Thymus (tissue), 11 donors: ENCODE measurements around the gene TUBAL3. TPM values are rescaled to one million over a fixed set of nuclear protein-coding genes. Genes with fewer than 3 reads are reported as not detected.

Experiments
- DNase-seq, 9 donors: peaks; one replicate each; pipeline ENCODE4 v3.0.0-alpha.2; 2013; ENCODE audit warnings: low spot score in 9 of 9, low read depth in 6 of 9, missing footprints in 1 of 9
- H3K27ac ChIP-seq, 2 donors: one replicate each; pipeline ENCODE4 v1.5.1; 2013; ENCODE audit warnings: control low read depth in 1 of 2, low read depth in 1 of 2, low read length in 1 of 2, mild to moderate bottlenecking in 1 of 2, moderate library complexity in 1 of 2
- H3K27me3 ChIP-seq, 2 donors: one replicate each; pipeline ENCODE4 v1.5.1; 2013; ENCODE audit warnings: low read length in 1 of 2; ENCODE audit not compliant: control insufficient read depth in 2 of 2, insufficient read depth in 1 of 2
- H3K36me3 ChIP-seq, 2 donors: one replicate each; pipeline ENCODE4 v1.5.1; 2013; ENCODE audit warnings: low read length in 1 of 2, mild to moderate bottlenecking in 1 of 2, moderate library complexity in 1 of 2; ENCODE audit not compliant: control insufficient read depth in 2 of 2, insufficient read depth in 2 of 2
- H3K4me1 ChIP-seq, 2 donors: one replicate each; pipeline ENCODE4 v1.5.1; 2013; ENCODE audit warnings: low read length in 2 of 2; ENCODE audit not compliant: control insufficient read depth in 2 of 2, insufficient read depth in 2 of 2
- H3K4me3 ChIP-seq, 2 donors: one replicate each; pipeline ENCODE4 v1.5.1; 2013; ENCODE audit warnings: low read length in 2 of 2, control low read depth in 1 of 2, mild to moderate bottlenecking in 1 of 2
- H3K9me3 ChIP-seq, 2 donors: one replicate each; pipeline ENCODE4 v1.5.1; 2013; ENCODE audit warnings: low read length in 1 of 2, mild to moderate bottlenecking in 1 of 2; ENCODE audit not compliant: control insufficient read depth in 2 of 2, insufficient read depth in 1 of 2
- WGBS: extraction: QIAGEN DNeasy Blood & Tissue Kit; methylation state at CpG from one replicate; pipeline ENCODE4 v1.1.7; 2013; 5-methylcytosine and 5-hydroxymethylcytosine counted together
- polyA plus RNA-seq: library from polyadenylated mRNA; stranded (reverse); fragments of 200-250 nt; gene quantifications from one replicate; pipeline ENCODE4 v1.2.3, GENCODE V29; 2013
- total RNA-seq: library from RNA; stranded (reverse); fragments of 120-200 nt; gene quantifications from one replicate; pipeline ENCODE4 v1.2.4, GENCODE V29; 2013
- donor health status: healthy.

Gene TUBAL3
- total and polyA plus RNA-seq, 2 donors, result 0.46 to 1.3 TPM

DNA sequence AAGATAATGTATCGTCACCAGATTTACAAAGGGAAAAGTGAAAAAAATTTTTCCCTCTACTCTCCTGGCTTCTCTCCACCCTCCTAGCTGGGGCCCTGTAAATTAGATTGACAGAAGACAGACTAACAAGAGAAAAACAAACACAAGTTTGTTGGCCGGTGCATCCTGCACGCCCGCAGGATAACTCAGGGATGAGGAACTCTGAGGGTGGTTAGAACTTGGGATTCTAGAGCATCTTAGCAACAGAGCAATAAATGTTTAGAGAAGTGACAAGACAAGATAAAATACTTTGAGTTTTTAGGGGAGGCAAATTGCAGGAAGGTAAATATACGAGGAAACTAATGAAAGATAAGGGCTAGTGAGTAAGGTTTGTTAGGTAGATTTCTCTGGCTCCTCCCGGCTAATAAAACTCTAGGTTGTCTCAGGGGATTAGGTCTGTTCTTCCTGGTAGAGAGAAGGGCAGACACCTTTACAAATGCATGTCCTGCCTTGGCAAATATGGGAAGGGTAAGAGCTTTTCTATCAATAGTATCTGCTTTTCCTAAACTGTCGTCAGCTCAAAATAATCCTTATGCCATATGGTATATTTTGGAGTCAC is 44.2 kb downstream of the TUBAL3 start:
- Histone ChIP-seq H3K4me3 (no peak overlapping the region), H3K36me3 (no peaks in the 10 kb centered on the region), H3K4me1 (no peaks in the 10 kb centered on the region), H3K9me3 (peaks cover 0 to 2% of the 10 kb centered on the region in 2 donors), H3K27me3 (peaks cover 0 to 24% of the 10 kb centered on the region in 2 donors), H3K27ac (no peak overlapping the region)
- WGBS, result 87% methylated on average over 7 of the region's 7 CpGs
- DNase-seq, result no peak

DNA sequence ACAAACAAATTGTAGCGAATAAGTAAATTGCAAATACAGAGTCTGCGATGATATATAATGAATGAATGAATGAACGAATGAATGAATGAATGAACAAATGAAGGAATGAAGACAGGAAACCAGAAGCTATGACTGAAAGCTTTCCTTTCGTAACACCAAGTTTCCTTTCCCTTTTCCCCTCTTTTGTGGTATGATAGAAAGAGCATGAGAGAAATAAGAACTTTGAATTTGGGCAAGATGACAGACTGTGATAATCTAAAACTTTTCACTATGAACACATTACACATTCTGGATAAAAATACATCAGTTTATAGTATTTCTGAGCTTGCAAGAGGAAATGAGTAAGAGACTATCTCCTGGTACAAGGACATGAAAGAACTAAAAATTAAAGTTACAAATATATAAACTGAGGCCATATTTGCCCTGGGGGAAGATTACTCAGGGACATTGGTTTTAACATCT is 48.3 kb downstream of the TUBAL3 start:
- WGBS, result 85% methylated on average over 4 of the region's 4 CpGs
- Histone ChIP-seq H3K36me3 (no peaks in the 10 kb centered on the region), H3K9me3 (no peaks in the 10 kb centered on the region), H3K4me1 (no peaks in the 10 kb centered on the region), H3K4me3 (no peak overlapping the region), H3K27ac (no peak overlapping the region), H3K27me3 (peaks cover 0 to 6% of the 10 kb centered on the region in 2 donors)
- DNase-seq, result no peak

DNA sequence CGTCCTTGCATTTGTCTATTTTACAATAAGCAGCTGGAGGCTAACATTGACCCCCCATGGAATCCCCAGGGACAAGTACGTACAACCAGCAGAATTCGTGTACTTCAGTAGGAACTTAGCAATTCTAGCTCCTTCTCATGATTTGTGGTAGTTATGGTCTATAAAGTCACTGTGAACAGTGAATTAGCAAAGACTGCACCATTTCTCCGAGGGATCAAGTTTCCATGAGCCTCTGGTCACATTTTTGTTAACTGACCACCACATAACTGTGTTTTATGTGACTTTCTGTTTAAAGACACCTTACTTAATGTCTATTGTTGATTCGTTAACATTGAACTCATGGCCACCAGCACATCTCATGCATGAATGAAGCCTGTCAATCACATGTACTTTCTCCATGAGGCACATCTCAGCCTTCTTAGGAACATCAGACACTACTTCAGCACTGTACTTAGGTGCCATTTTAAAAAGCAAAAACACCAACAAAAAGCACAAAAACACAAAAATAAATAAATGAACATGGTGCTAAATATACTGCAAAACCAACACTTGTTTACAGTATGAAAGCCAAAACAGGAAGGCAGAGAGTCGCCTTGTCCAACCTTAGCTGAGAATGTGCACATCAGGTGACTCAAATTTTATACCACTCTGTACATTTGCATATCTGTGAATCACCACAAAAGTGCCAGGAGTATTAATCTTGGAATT is 48.9 kb downstream of the TUBAL3 start:
- DNase-seq, result no peak
- H3K4me1 ChIP-seq, result no peaks in the 10 kb centered on the region
- no peaks in the 10 kb centered on the region for H3K36me3 ChIP-seq
- peaks cover 0 to 6% of the 10 kb centered on the region in 2 donors for H3K27me3 ChIP-seq
- no peaks in the 10 kb centered on the region for H3K9me3 ChIP-seq
- no peak overlapping the region for H3K4me3 ChIP-seq
- no peak overlapping the region for H3K27ac ChIP-seq
- 97% methylated on average over 6 of the region's 6 CpGs for WGBS

DNA sequence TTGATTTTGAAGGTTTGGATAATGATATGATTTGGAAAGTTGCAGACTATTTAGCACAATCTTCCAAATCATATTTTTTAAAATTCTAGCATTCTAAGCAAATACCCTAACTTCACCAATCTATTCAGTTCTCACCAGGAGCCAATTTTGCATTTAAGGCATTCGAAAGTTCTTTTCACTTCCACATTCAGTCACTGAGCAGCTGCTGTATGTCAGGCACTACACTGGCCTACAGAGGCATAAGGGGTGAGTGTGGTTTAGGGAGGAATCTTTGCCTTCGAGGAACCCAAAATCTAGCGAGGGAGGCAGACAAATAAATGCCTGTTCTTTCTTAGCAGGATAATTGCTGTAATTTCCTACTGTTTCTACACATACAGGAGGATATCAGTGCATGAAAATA is 50.6 kb downstream of the TUBAL3 start:
- H3K4me3 ChIP-seq, result no peak overlapping the region
- no peaks in the 10 kb centered on the region for H3K4me1 ChIP-seq
- H3K27me3 ChIP-seq, result no peaks in the 10 kb centered on the region
- 94% methylated on average over 3 of the region's 3 CpGs for WGBS
- H3K27ac ChIP-seq, result no peak overlapping the region
- DNase-seq, result no peak
- H3K36me3 ChIP-seq, result no peaks in the 10 kb centered on the region
- H3K9me3 ChIP-seq, result no peaks in the 10 kb centered on the region

DNA sequence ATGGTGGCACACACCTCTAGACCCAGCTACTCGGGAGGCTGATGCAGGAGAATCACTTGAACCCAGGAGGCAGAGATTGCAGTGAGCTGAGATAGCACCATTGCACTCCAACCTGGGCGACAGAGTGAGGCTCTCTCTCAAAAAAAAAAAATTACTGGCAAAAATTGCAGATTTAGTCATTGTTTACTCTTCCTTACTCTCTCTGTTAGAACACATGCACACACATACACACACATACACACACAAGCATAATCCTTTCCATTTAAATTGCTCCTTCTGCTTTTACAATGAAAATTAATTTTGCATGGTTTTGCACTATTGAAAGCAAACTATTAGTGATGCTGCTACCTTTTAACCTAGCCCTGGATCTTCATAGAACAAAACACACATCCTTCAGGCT is 55.3 kb downstream of the TUBAL3 start:
- no peaks in the 10 kb centered on the region for H3K4me1 ChIP-seq
- H3K9me3 ChIP-seq, result no peaks in the 10 kb centered on the region
- no peaks in the 10 kb centered on the region for H3K36me3 ChIP-seq
- no peak overlapping the region for H3K27ac ChIP-seq
- 95% methylated on average over 2 of the region's 2 CpGs for WGBS
- DNase-seq, result no peak
- H3K4me3 ChIP-seq, result no peak overlapping the region
- no peaks in the 10 kb centered on the region for H3K27me3 ChIP-seq

DNA sequence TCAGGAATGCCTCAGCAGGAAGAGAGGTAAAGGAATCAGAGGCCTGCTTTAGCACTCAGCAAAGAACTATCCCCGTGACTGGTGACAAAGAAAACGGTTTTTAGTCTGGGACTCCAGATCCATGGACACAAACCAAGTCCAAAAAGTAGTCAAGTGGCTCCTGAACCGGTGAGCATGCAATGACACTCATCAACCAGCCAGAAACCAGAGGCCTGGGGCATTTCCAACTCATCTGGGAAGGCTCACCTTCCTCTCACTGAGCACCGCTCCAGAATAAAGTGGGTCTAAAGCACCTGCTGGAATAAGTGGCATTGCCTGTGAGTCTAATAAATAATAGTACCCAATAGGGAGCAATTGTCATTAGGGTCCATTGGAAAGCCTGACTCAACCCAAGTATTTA is 57.7 kb downstream of the TUBAL3 start:
- H3K27me3 ChIP-seq, result no peaks in the 10 kb centered on the region
- no peak overlapping the region for H3K27ac ChIP-seq
- no peak for DNase-seq
- H3K36me3 ChIP-seq, result no peaks in the 10 kb centered on the region
- H3K9me3 ChIP-seq, result no peaks in the 10 kb centered on the region
- no peak overlapping the region for H3K4me3 ChIP-seq
- 78% methylated on average over 4 of the region's 4 CpGs for WGBS
- no peaks in the 10 kb centered on the region for H3K4me1 ChIP-seq

DNA sequence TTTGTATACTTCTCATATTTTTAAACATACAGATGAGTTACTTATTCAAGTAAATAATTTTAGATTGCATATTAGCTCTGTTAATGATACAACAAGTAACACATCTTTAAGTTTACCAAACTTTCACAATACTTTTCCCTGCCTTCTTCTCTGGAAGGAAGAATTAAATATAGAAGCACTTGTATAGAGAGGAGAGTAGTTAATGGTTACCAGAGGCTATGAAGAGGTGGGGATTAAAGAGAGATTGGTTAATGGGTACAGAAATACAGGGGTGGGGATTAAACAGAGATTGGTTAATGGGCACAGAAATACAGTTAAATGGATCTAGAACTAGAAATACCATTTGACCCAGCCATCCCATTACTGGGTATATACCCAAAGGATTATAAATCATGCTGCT is 59.9 kb downstream of the TUBAL3 start:
- Histone ChIP-seq H3K9me3 (no peaks in the 10 kb centered on the region), H3K36me3 (no peaks in the 10 kb centered on the region), H3K4me1 (no peaks in the 10 kb centered on the region), H3K4me3 (no peak overlapping the region), H3K27ac (no peak overlapping the region), H3K27me3 (no peaks in the 10 kb centered on the region)
- no peak for DNase-seq

DNA sequence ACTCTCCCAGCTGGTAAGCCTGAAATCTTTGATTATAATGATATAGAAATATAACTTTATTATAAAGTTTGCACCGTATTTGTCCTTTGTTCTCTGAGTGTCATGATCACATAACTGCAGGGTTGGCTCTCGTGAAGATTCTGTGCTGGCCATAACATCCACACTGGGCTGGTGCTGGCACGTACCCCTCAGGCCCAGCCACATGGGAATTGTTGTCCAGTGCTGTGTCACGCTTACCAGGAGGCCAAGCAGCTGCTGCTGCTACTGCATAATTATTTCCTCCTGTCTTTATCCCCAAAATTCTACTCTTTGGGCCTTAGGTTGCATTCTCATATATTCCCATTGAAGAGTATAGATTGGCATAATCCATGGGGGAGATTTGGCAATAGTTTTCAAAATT is 60.6 kb downstream of the TUBAL3 start:
- no peaks in the 10 kb centered on the region for H3K4me1 ChIP-seq
- no peaks in the 10 kb centered on the region for H3K36me3 ChIP-seq
- WGBS, result 96% methylated on average over 4 of the region's 4 CpGs
- H3K27ac ChIP-seq, result no peak overlapping the region
- no peaks in the 10 kb centered on the region for H3K27me3 ChIP-seq
- no peaks in the 10 kb centered on the region for H3K9me3 ChIP-seq
- no peak overlapping the region for H3K4me3 ChIP-seq
- DNase-seq, result no peak

DNA sequence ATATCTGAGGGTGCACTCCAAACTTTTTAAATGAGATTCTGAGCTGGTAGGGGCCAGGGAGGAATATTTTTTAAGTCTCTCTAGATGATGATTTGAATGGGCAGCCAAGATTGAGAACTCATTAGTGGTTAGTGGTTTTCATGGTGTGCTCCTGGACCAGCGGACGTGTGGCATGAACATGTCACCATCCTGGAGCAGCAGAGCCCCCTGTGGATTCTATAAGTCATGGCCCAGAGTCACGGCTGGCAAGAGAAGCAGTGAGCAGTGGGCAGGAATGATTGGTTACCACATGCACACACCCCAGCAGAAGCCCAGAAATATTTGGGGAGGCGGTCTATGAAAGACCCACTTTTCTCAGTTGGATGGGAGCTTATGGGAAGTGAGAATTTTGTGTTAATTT is 61.1 kb downstream of the TUBAL3 start:
- WGBS, result 76% methylated on average over 4 of the region's 4 CpGs
- H3K4me3 ChIP-seq, result no peak overlapping the region
- peak in 2 of 9 donors; percentile 14 to 37 for DNase-seq
- H3K27me3 ChIP-seq, result peaks cover 0 to 1% of the 10 kb centered on the region in 2 donors
- H3K9me3 ChIP-seq, result no peaks in the 10 kb centered on the region
- H3K27ac ChIP-seq, result no peak overlapping the region
- H3K4me1 ChIP-seq, result no peaks in the 10 kb centered on the region
- no peaks in the 10 kb centered on the region for H3K36me3 ChIP-seq
